ENCODE results near the gene CCNY. TPM values are rescaled to one million over a fixed set of nuclear protein-coding genes. Genes with fewer than 3 reads are reported as not detected.

The CCNY gene
- total and polyA plus RNA-seq, 4 donors, result 25.5 to 95.9 (median 54.4) TPM

GRCh38 chr10:35572583-35572982 is 236.3 kb downstream of the CCNY start:
- WGBS, 2 donors, result 97% methylated on average over 1 of the region's 1 CpG
- Histone ChIP-seq H3K27ac (ENCODE audit: low read depth in 1 of 2, low read length in 2 of 2) (no peak overlapping the region), H3K27me3 (ENCODE audit: control insufficient read depth in 1 of 2, insufficient read depth in 2 of 2, low read length in 1 of 2) (no peaks in the 10 kb centered on the region), H3K4me3 (ENCODE audit: low read length in 2 of 2) (no peak overlapping the region), H3K4me1 (ENCODE audit: control insufficient read depth in 1 of 2, insufficient read depth in 2 of 2, low read length in 2 of 2) (no peaks in the 10 kb centered on the region), H3K9me3 (ENCODE audit: control insufficient read depth, low read length) (no peaks in the 10 kb centered on the region), H3K36me3 (ENCODE audit: control insufficient read depth in 1 of 2, insufficient read depth in 2 of 2, low read length in 1 of 2) (peaks cover 0 to 1% of the 10 kb centered on the region in 2 donors)
- DNase-seq (no peak), ATAC-seq (ENCODE audit: low FRiP score) (no peak)
- intact Hi-C loops (cut with DNase I), result no loop called here

GRCh38 chr10:35573796-35574195 is 237.5 kb downstream of the CCNY start:
- H3K27ac ChIP-seq (ENCODE audit: low read depth in 1 of 2, low read length in 2 of 2), result no peak overlapping the region
- no peaks in the 10 kb centered on the region for H3K9me3 ChIP-seq (ENCODE audit: control insufficient read depth, low read length)
- intact Hi-C loops (cut with DNase I), result no loop called here
- H3K4me3 ChIP-seq (ENCODE audit: low read length in 2 of 2), result no peak overlapping the region
- WGBS, 2 donors, result 93 to 96% methylated on average over 1 of the region's 1 CpG
- no peaks in the 10 kb centered on the region for H3K4me1 ChIP-seq (ENCODE audit: control insufficient read depth in 1 of 2, insufficient read depth in 2 of 2, low read length in 2 of 2)
- ATAC-seq (ENCODE audit: low FRiP score) (no peak), DNase-seq (no peak)
- peaks cover 0 to 1% of the 10 kb centered on the region in 2 donors for H3K36me3 ChIP-seq (ENCODE audit: control insufficient read depth in 1 of 2, insufficient read depth in 2 of 2, low read length in 1 of 2)
- no peaks in the 10 kb centered on the region for H3K27me3 ChIP-seq (ENCODE audit: control insufficient read depth in 1 of 2, insufficient read depth in 2 of 2, low read length in 1 of 2)

- ATAC-seq (ENCODE audit: low FRiP score) (no peak), DNase-seq (no peak)
- Histone ChIP-seq H3K27me3 (ENCODE audit: control insufficient read depth in 1 of 2, insufficient read depth in 2 of 2, low read length in 1 of 2) (no peaks in the 10 kb centered on the region), H3K4me1 (ENCODE audit: control insufficient read depth in 1 of 2, insufficient read depth in 2 of 2, low read length in 2 of 2) (no peaks in the 10 kb centered on the region), H3K27ac (ENCODE audit: low read depth in 1 of 2, low read length in 2 of 2) (no peak overlapping the region), H3K4me3 (ENCODE audit: low read length in 2 of 2) (no peak overlapping the region), H3K36me3 (ENCODE audit: control insufficient read depth in 1 of 2, insufficient read depth in 2 of 2, low read length in 1 of 2) (peaks cover 0 to 1% of the 10 kb centered on the region in 2 donors), H3K9me3 (ENCODE audit: control insufficient read depth, low read length) (no peaks in the 10 kb centered on the region)
- WGBS, 2 donors, result 75 to 79% methylated on average over 9 of the region's 9 CpGs
- intact Hi-C loops (cut with DNase I), result no loop called here
These were observed 238.6 kb downstream of the CCNY start for GRCh38 chr10:35574924-35575352.

GRCh38 chr10:35575640-35576039 is 239.3 kb downstream of the CCNY start:
- H3K4me1 ChIP-seq (ENCODE audit: control insufficient read depth in 1 of 2, insufficient read depth in 2 of 2, low read length in 2 of 2), result no peaks in the 10 kb centered on the region
- no peaks in the 10 kb centered on the region for H3K9me3 ChIP-seq (ENCODE audit: control insufficient read depth, low read length)
- DNase-seq (no peak), ATAC-seq (ENCODE audit: low FRiP score) (no peak)
- no peaks in the 10 kb centered on the region for H3K27me3 ChIP-seq (ENCODE audit: control insufficient read depth in 1 of 2, insufficient read depth in 2 of 2, low read length in 1 of 2)
- no peak overlapping the region for H3K4me3 ChIP-seq (ENCODE audit: low read length in 2 of 2)
- H3K36me3 ChIP-seq (ENCODE audit: control insufficient read depth in 1 of 2, insufficient read depth in 2 of 2, low read length in 1 of 2), result peaks cover 0 to 1% of the 10 kb centered on the region in 2 donors
- intact Hi-C loops (cut with DNase I), result no loop called here
- H3K27ac ChIP-seq (ENCODE audit: low read depth in 1 of 2, low read length in 2 of 2), result no peak overlapping the region
- WGBS, 2 donors, result 96 to 97% methylated on average over 9 of the region's 9 CpGs

- Histone ChIP-seq H3K4me1 (ENCODE audit: control insufficient read depth in 1 of 2, insufficient read depth in 2 of 2, low read length in 2 of 2) (no peaks in the 10 kb centered on the region), H3K4me3 (ENCODE audit: low read length in 2 of 2) (no peak overlapping the region), H3K27me3 (ENCODE audit: control insufficient read depth in 1 of 2, insufficient read depth in 2 of 2, low read length in 1 of 2) (no peaks in the 10 kb centered on the region), H3K27ac (ENCODE audit: low read depth in 1 of 2, low read length in 2 of 2) (no peak overlapping the region), H3K36me3 (ENCODE audit: control insufficient read depth in 1 of 2, insufficient read depth in 2 of 2, low read length in 1 of 2) (peaks cover 0 to 1% of the 10 kb centered on the region in 2 donors), H3K9me3 (ENCODE audit: control insufficient read depth, low read length) (no peaks in the 10 kb centered on the region)
- intact Hi-C loops (cut with DNase I), result no loop called here
- DNase-seq (no peak), ATAC-seq (ENCODE audit: low FRiP score) (no peak)
- 98 to 99% methylated on average over 3 of the region's 3 CpGs for WGBS, 2 donors
These were observed 240.4 kb downstream of the CCNY start for GRCh38 chr10:35576730-35577129.

- no peaks in the 10 kb centered on the region for H3K27me3 ChIP-seq (ENCODE audit: control insufficient read depth in 1 of 2, insufficient read depth in 2 of 2, low read length in 1 of 2)
- H3K36me3 ChIP-seq (ENCODE audit: control insufficient read depth in 1 of 2, insufficient read depth in 2 of 2, low read length in 1 of 2), result no peaks in the 10 kb centered on the region
- no peaks in the 10 kb centered on the region for H3K4me1 ChIP-seq (ENCODE audit: control insufficient read depth in 1 of 2, insufficient read depth in 2 of 2, low read length in 2 of 2)
- no peak for ATAC-seq (ENCODE audit: low FRiP score)
- DNase-seq, result no peak
- intact Hi-C loops (cut with DNase I), result no loop called here
- WGBS, 2 donors, result 20 to 22% methylated on average over 7 of the region's 7 CpGs
- H3K27ac ChIP-seq (ENCODE audit: low read depth in 1 of 2, low read length in 2 of 2), result no peak overlapping the region
- no peak overlapping the region for H3K4me3 ChIP-seq (ENCODE audit: low read length in 2 of 2)
- no peaks in the 10 kb centered on the region for H3K9me3 ChIP-seq (ENCODE audit: control insufficient read depth, low read length)
These were observed 241.8 kb downstream of the CCNY start for GRCh38 chr10:35577926-35578617.

- Histone ChIP-seq H3K27ac (ENCODE audit: low read depth in 1 of 2, low read length in 2 of 2) (no peak overlapping the region), H3K9me3 (ENCODE audit: control insufficient read depth, low read length) (no peaks in the 10 kb centered on the region), H3K27me3 (ENCODE audit: control insufficient read depth in 1 of 2, insufficient read depth in 2 of 2, low read length in 1 of 2) (no peaks in the 10 kb centered on the region), H3K36me3 (ENCODE audit: control insufficient read depth in 1 of 2, insufficient read depth in 2 of 2, low read length in 1 of 2) (no peaks in the 10 kb centered on the region), H3K4me3 (ENCODE audit: low read length in 2 of 2) (no peak overlapping the region), H3K4me1 (ENCODE audit: control insufficient read depth in 1 of 2, insufficient read depth in 2 of 2, low read length in 2 of 2) (no peaks in the 10 kb centered on the region)
- ATAC-seq (ENCODE audit: low FRiP score) (no peak), DNase-seq (no peak)
- 84 to 90% methylated on average over 4 of the region's 4 CpGs for WGBS, 2 donors
- intact Hi-C loops (cut with DNase I), result no loop called here
These were observed 242.3 kb downstream of the CCNY start for GRCh38 chr10:35578618-35578956.

- H3K27me3 ChIP-seq (ENCODE audit: control insufficient read depth in 1 of 2, insufficient read depth in 2 of 2, low read length in 1 of 2), result no peaks in the 10 kb centered on the region
- H3K36me3 ChIP-seq (ENCODE audit: control insufficient read depth in 1 of 2, insufficient read depth in 2 of 2, low read length in 1 of 2), result no peaks in the 10 kb centered on the region
- ATAC-seq (ENCODE audit: low FRiP score) (no peak), DNase-seq (no peak)
- H3K9me3 ChIP-seq (ENCODE audit: control insufficient read depth, low read length), result no peaks in the 10 kb centered on the region
- H3K4me1 ChIP-seq (ENCODE audit: control insufficient read depth in 1 of 2, insufficient read depth in 2 of 2, low read length in 2 of 2), result no peaks in the 10 kb centered on the region
- 84 to 86% methylated on average over 3 of the region's 3 CpGs for WGBS, 2 donors
- H3K4me3 ChIP-seq (ENCODE audit: low read length in 2 of 2), result no peak overlapping the region
- no peak overlapping the region for H3K27ac ChIP-seq (ENCODE audit: low read depth in 1 of 2, low read length in 2 of 2)
- intact Hi-C loops (cut with DNase I), result no loop called here
These were observed 242.8 kb downstream of the CCNY start for GRCh38 chr10:35579116-35579515.

GRCh38 chr10:35579726-35580422 is 243.6 kb downstream of the CCNY start:
- Histone ChIP-seq H3K27me3 (ENCODE audit: control insufficient read depth in 1 of 2, insufficient read depth in 2 of 2, low read length in 1 of 2) (no peaks in the 10 kb centered on the region), H3K4me1 (ENCODE audit: control insufficient read depth in 1 of 2, insufficient read depth in 2 of 2, low read length in 2 of 2) (no peaks in the 10 kb centered on the region), H3K4me3 (ENCODE audit: low read length in 2 of 2) (no peak overlapping the region), H3K9me3 (ENCODE audit: control insufficient read depth, low read length) (no peaks in the 10 kb centered on the region), H3K36me3 (ENCODE audit: control insufficient read depth in 1 of 2, insufficient read depth in 2 of 2, low read length in 1 of 2) (no peaks in the 10 kb centered on the region), H3K27ac (ENCODE audit: low read depth in 1 of 2, low read length in 2 of 2) (no peak overlapping the region)
- 82 to 85% methylated on average over 12 of the region's 12 CpGs for WGBS, 2 donors
- intact Hi-C loops (cut with DNase I), result no loop called here
- no peak for DNase-seq
- ATAC-seq (ENCODE audit: low FRiP score), result no peak
